ENCODE measurements around the gene FGF14. TPM values are rescaled to one million over a fixed set of nuclear protein-coding genes. Genes with fewer than 3 reads are reported as not detected.

Gene FGF14
- total RNA-seq, 3 donors from 2014 or later (not counting 1 experiment from before 2014, with no cell fraction given): not detected

- H3K27ac Mint-ChIP-seq: no peak overlapping the region
Measured at GRCh38 chr13:101700598-101700997, 701.2 kb downstream of the FGF14 start.

GRCh38 chr13:101698400-101698799 is 703.4 kb downstream of the FGF14 start:
- 83% methylated on average over 1 of the region's 2 CpGs for WGBS (ENCODE audit: insufficient coverage)
- no peaks in the 10 kb centered on the region for H3K27me3 Mint-ChIP-seq (ENCODE audit: low read depth in 2 of 2)
- no peaks in the 10 kb centered on the region for H3K27me3 ChIP-seq (ENCODE audit: control insufficient read depth, insufficient read depth, low read length)
- no peaks in the 10 kb centered on the region for H3K4me1 ChIP-seq (ENCODE audit: control insufficient read depth, insufficient read depth, low read length)
- no peak for TF ChIP-seq CTCF (IDR thresholded peaks at IDR 0.05)
- no peaks in the 10 kb centered on the region for H3K9me3 ChIP-seq (ENCODE audit: control insufficient read depth, insufficient read depth, low read length)
- ATAC-seq (no peak), DNase-seq (no peak)
- H3K9me3 Mint-ChIP-seq: peaks cover 4 to 9% of the 10 kb centered on the region in 2 donors
- H3K4me1 Mint-ChIP-seq: no peaks in the 10 kb centered on the region
- no peak overlapping the region for H3K4me3 ChIP-seq (ENCODE audit: low read length)
- H3K4me3 Mint-ChIP-seq: no peak overlapping the region
- intact Hi-C loops (cut with micrococcal nuclease): no loop called here
- no peak overlapping the region for H3K27ac ChIP-seq (ENCODE audit: low read length)
- no peaks in the 10 kb centered on the region for H3K36me3 ChIP-seq (ENCODE audit: control insufficient read depth, insufficient read depth, low read length)
- H3K27ac Mint-ChIP-seq: no peak overlapping the region
- no peaks in the 10 kb centered on the region for H3K36me3 Mint-ChIP-seq

More at GRCh38 chr13:101700598-101700997, 701.2 kb downstream of the FGF14 start:
- intact Hi-C loops (cut with micrococcal nuclease): no loop called here
- H3K9me3 Mint-ChIP-seq: peaks cover 5 to 11% of the 10 kb centered on the region in 2 donors
- no peaks in the 10 kb centered on the region for H3K9me3 ChIP-seq (ENCODE audit: control insufficient read depth, insufficient read depth, low read length)
- TF ChIP-seq CTCF (IDR thresholded peaks at IDR 0.05): no peak
- no peaks in the 10 kb centered on the region for H3K27me3 ChIP-seq (ENCODE audit: control insufficient read depth, insufficient read depth, low read length)
- no peak overlapping the region for H3K4me3 Mint-ChIP-seq
- no peaks in the 10 kb centered on the region for H3K4me1 ChIP-seq (ENCODE audit: control insufficient read depth, insufficient read depth, low read length)
- no peak overlapping the region for H3K27ac ChIP-seq (ENCODE audit: low read length)
- ATAC-seq: no peak
- no peak for DNase-seq
- no peaks in the 10 kb centered on the region for H3K36me3 Mint-ChIP-seq
- H3K4me1 Mint-ChIP-seq: no peaks in the 10 kb centered on the region
- H3K36me3 ChIP-seq (ENCODE audit: control insufficient read depth, insufficient read depth, low read length): no peaks in the 10 kb centered on the region
- H3K27me3 Mint-ChIP-seq (ENCODE audit: low read depth in 2 of 2): no peaks in the 10 kb centered on the region
- 90% methylated on average over 1 of the region's 3 CpGs for WGBS (ENCODE audit: insufficient coverage)
- no peak overlapping the region for H3K4me3 ChIP-seq (ENCODE audit: low read length)

- intact Hi-C loops (cut with micrococcal nuclease): no loop called here
- TF ChIP-seq CTCF (IDR thresholded peaks at IDR 0.05): no peak
- H3K27ac Mint-ChIP-seq: no peak overlapping the region
- 74% methylated on average over 2 of the region's 3 CpGs for WGBS (ENCODE audit: insufficient coverage)
- H3K4me1 ChIP-seq (ENCODE audit: control insufficient read depth, insufficient read depth, low read length): no peaks in the 10 kb centered on the region
- H3K4me1 Mint-ChIP-seq: no peaks in the 10 kb centered on the region
- no peak for ATAC-seq
- H3K4me3 ChIP-seq (ENCODE audit: low read length): no peak overlapping the region
- H3K36me3 Mint-ChIP-seq: no peaks in the 10 kb centered on the region
- no peaks in the 10 kb centered on the region for H3K27me3 Mint-ChIP-seq (ENCODE audit: low read depth in 2 of 2)
- DNase-seq: no peak
- no peak overlapping the region for H3K4me3 Mint-ChIP-seq
- H3K36me3 ChIP-seq (ENCODE audit: control insufficient read depth, insufficient read depth, low read length): no peaks in the 10 kb centered on the region
- peaks cover 0 to 8% of the 10 kb centered on the region in 2 donors for H3K9me3 Mint-ChIP-seq
- no peak overlapping the region for H3K27ac ChIP-seq (ENCODE audit: low read length)
- H3K9me3 ChIP-seq (ENCODE audit: control insufficient read depth, insufficient read depth, low read length): no peaks in the 10 kb centered on the region
- H3K27me3 ChIP-seq (ENCODE audit: control insufficient read depth, insufficient read depth, low read length): no peaks in the 10 kb centered on the region
Measured at GRCh38 chr13:101697745-101698144, 704.1 kb downstream of the FGF14 start.

GRCh38 chr13:101695870-101696516 is 705.9 kb downstream of the FGF14 start:
- H3K4me1 ChIP-seq (ENCODE audit: control insufficient read depth, insufficient read depth, low read length): no peaks in the 10 kb centered on the region
- H3K27ac ChIP-seq (ENCODE audit: low read length): no peak overlapping the region
- 97% methylated on average over 4 of the region's 4 CpGs for WGBS (ENCODE audit: insufficient coverage)
- no peaks in the 10 kb centered on the region for H3K4me1 Mint-ChIP-seq
- H3K27me3 Mint-ChIP-seq (ENCODE audit: low read depth in 2 of 2): no peaks in the 10 kb centered on the region
- peaks cover 0 to 6% of the 10 kb centered on the region in 2 donors for H3K9me3 Mint-ChIP-seq
- H3K4me3 ChIP-seq (ENCODE audit: low read length): no peak overlapping the region
- intact Hi-C loops (cut with micrococcal nuclease): no loop called here
- no peaks in the 10 kb centered on the region for H3K27me3 ChIP-seq (ENCODE audit: control insufficient read depth, insufficient read depth, low read length)
- no peak overlapping the region for H3K4me3 Mint-ChIP-seq
- no peaks in the 10 kb centered on the region for H3K36me3 ChIP-seq (ENCODE audit: control insufficient read depth, insufficient read depth, low read length)
- no peak for TF ChIP-seq CTCF (IDR thresholded peaks at IDR 0.05)
- H3K9me3 ChIP-seq (ENCODE audit: control insufficient read depth, insufficient read depth, low read length): no peaks in the 10 kb centered on the region
- DNase-seq (no peak), ATAC-seq (no peak)
- no peaks in the 10 kb centered on the region for H3K36me3 Mint-ChIP-seq
- H3K27ac Mint-ChIP-seq: no peak overlapping the region

Measured in natural killer cell (primary cell).